Stimulated activated naive CD8-positive, alpha-beta T cell treated with anti-CD3 and anti-CD28 coated beads, Interleukin-15, Interleukin-2, amounts not matched to agents 100 U/mL and 50 U/mL, for 24 hours (primary cell): ENCODE measurements around the gene AGTRAP.

ENCODE experiments used
- ATAC-seq: fragments of 150-1000 bp; cut with Tn5 transposase; one replicate; pipeline ENCODE4 v1.10.0; 2021
- DNase-seq: peaks from one replicate; pipeline ENCODE4 v3.0.0; 2021

AGTRAP gene

GRCh38 chr1:11764115-11764514 lies 28.2 kb downstream of the AGTRAP start:
- ATAC-seq (no peak), DNase-seq (no peak)

GRCh38 chr1:11764519-11764918 lies 28.6 kb downstream of the AGTRAP start:
- DNase-seq (no peak), ATAC-seq (no peak)

GRCh38 chr1:11765661-11766428 lies 29.9 kb downstream of the AGTRAP start:
- ATAC-seq, result no peak

GRCh38 chr1:11766429-11766776 lies 30.5 kb downstream of the AGTRAP start:
- no peak for ATAC-seq
- no peak for DNase-seq

More at GRCh38 chr1:11765661-11766428, 29.9 kb downstream of the AGTRAP start:
- DNase-seq, result no peak

GRCh38 chr1:11767922-11768704 lies 32.2 kb downstream of the AGTRAP start:
- ATAC-seq (no peak), DNase-seq (no peak)

- DNase-seq (no peak), ATAC-seq (no peak)
These were observed 32.9 kb downstream of the AGTRAP start for GRCh38 chr1:11768821-11769220.

- ATAC-seq, result no peak
- DNase-seq, result no peak
These were observed 33.3 kb downstream of the AGTRAP start for GRCh38 chr1:11769274-11769673.

GRCh38 chr1:11770011-11770410 lies 34.1 kb downstream of the AGTRAP start:
- ATAC-seq, result no peak
- DNase-seq, result no peak

GRCh38 chr1:11771481-11772043 lies 35.6 kb downstream of the AGTRAP start:
- no peak for DNase-seq
- ATAC-seq, result no peak

GRCh38 chr1:11772458-11772857 lies 36.5 kb downstream of the AGTRAP start:
- DNase-seq (no peak), ATAC-seq (no peak)

GRCh38 chr1:11774753-11775152 lies 38.8 kb downstream of the AGTRAP start:
- ATAC-seq (no peak), DNase-seq (no peak)

GRCh38 chr1:11777658-11778322 lies 41.9 kb downstream of the AGTRAP start:
- no peak for DNase-seq
- no peak for ATAC-seq

GRCh38 chr1:11778336-11778735 lies 42.4 kb downstream of the AGTRAP start:
- no peak for ATAC-seq

GRCh38 chr1:11778844-11779623 lies 43.1 kb downstream of the AGTRAP start:
- no peak for ATAC-seq
- no peak for DNase-seq

More at GRCh38 chr1:11778336-11778735, 42.4 kb downstream of the AGTRAP start:
- no peak for DNase-seq

GRCh38 chr1:11779715-11780379 lies 43.9 kb downstream of the AGTRAP start:
- no peak for ATAC-seq

GRCh38 chr1:11780380-11781147 lies 44.6 kb downstream of the AGTRAP start:
- no peak for ATAC-seq
- DNase-seq, result no peak

More at GRCh38 chr1:11779715-11780379, 43.9 kb downstream of the AGTRAP start:
- no peak for DNase-seq

- ATAC-seq, result no peak
- DNase-seq, result no peak
These were observed 45.4 kb downstream of the AGTRAP start for GRCh38 chr1:11781297-11781696.

- DNase-seq (no peak), ATAC-seq (no peak)
These were observed 46.3 kb downstream of the AGTRAP start for GRCh38 chr1:11782127-11782708.

GRCh38 chr1:11783556-11783955 lies 47.6 kb downstream of the AGTRAP start:
- DNase-seq (no peak), ATAC-seq (no peak)
